Stimulated activated CD8-positive, alpha-beta memory T cell treated with anti-CD3 and anti-CD28 coated beads, Interleukin-15, amount 100 ng/mL, for 48 hours (primary cell): ENCODE results near the gene SLC12A3.

ENCODE experiments used
- DNase-seq, 2 donors: peaks; one replicate each; pipeline ENCODE4 v3.0.0-alpha.2; 2020; ENCODE audit warnings: low read depth in 2 of 2

The SLC12A3 gene

DNA sequence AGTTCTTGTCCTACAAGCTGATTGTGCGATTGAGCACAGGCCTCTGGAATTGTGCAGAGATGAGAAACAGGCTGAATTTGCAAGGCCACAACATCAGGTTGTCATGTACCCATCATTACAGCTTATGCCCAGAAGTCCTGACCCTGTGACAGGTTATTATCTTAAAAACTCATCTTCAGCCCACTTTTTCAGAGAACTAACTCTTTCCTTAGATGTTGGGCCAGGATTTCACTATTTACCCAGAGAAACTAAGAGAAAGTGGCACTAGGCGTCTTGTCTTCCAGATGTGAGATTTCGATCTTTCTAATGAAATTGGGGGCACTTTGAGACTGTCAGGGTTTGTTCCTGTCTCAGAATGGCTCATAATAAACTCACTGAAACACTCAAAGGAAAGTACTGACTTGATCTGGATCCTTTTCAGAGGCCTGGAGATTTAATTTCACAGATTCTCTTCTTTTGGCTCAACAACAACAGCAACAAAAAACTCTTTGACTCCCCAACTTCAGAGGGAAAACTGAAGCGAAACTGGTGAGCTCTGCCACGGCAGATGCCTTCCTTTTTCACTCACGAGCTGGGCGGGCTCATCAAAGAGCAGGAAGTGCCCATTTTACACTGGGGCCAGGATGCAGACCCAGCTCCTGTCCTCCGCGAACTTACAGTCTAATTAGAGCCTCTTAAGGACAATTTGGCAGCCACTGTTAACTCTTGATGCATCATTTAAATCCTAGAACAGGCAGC lies 17.7 kb upstream of the SLC12A3 start:
- peak in 1 of 2 donors; percentile 15 for DNase-seq

DNA sequence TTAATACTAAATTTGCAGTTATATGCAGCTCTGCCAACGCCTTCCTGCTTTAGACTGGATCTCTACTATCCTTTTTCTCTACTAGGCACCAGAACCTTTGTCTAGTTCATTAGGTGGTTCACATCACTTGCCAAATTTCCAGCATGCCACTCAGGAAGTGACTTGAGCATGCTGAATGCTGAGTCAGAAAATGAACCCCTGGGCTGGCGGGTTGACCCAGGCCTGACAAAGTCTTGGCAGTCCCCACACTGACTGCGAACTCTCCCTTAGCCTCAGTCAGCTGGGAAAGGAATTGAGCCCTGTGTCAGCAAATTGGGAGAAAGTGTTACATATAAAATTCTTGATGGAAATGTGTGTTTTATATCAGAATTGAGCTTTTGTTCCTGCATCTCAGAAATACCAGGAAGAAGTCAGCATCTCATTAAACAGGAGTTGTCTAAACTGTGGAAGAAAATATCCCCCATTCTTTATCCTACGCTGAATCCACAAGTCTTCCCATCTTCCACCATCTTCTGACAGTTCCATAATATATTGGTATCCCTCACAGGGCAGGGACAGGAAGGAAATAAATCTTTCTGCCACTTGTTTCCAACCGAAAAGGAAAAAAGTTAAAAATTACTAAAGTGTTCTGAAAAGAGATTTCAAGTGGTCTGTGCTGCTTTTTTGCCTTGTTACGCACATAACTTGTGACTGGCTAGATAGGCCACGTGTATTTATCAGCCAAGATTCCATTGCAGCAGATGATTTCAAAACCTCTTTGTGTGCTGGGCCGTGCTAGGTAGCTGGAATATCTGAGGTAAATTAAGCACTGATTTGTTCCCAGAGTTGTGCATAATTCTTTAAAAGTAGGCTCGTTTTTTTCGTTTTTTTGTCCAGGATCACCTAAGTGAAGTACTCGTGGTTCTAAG lies 16.7 kb upstream of the SLC12A3 start:
- DNase-seq, result no peak

DNA sequence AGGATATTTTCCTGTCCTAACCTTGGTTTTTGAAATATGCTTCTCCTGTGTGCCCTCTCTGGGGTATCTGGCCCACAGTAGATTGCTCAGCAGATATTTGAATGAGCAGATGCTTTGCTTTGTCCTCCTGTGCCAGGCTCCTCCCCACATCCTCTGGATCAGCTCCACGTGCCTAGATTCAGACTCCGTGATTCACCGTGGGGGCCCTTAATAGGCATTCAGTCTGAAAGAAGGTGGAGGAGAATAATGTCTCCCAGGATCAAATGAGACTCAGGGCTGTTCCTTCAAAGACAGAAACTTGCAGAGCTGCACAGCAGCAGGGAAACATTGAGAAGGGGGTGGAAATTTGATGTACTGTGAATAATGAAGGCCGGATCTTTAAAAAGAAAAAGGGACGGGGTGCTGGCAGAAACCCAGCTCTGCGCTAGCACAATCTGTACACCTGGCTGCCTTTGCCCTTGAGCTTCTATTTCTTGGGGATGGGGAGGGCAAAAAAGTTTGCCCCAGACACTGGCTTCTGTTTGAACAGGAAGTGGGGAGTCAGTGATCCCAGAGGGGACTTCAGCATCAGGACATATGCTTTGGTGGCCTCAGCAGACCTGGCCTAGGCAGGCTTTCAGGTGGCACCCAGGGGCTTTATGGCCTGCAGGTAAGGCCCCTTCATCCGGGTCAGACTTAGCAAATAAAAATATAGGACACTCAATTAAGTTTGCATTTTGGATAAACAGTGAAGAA lies 15.9 kb upstream of the SLC12A3 start:
- no peak for DNase-seq

DNA sequence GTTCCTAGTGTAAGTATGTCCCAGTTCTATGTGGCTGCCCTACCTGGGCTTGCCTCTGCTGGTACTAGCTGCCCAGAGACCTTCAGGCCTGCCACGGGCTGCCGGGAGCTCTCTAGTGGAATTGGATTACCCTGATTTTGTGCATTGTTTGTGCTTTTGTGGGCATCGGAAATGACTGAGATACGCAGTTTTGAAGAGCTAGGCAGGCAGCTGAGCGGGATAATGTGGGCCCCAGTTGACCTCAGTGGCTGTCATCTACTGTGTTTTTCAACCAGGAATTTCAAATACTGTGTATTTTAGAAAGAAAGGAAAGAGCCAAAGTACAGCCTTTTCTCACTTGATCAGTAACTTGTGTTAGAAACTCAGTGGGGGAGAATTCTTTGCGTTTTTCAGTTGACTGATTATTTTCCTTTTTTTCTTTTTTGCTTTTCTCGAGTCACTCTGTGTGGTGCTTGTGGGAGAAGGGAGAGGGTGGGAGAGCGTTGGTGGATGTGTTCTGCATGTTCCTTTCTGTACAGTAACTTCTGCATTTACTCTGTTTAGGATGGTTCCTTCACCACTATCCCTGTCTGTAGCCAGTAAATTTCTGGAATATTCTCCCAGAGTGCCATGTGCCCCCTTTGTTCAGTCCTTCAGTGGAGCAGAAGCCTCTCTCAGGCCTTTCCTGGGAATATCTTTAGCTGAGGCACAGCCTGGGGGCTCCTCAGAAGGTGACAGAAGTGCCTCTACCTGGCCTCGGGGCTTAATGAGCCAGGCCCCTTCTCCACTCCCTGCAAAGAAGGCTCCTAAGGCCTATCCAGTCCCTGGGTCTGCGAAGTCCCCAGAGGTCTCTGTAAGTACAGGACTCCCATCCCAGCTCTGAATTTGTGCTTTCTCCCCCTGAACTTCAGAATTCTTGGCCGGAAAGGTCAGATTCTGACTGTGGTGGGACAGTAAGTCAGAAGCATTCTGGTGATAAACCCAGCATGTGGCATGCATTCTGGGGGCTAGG lies 15.0 kb upstream of the SLC12A3 start:
- no peak for DNase-seq

DNA sequence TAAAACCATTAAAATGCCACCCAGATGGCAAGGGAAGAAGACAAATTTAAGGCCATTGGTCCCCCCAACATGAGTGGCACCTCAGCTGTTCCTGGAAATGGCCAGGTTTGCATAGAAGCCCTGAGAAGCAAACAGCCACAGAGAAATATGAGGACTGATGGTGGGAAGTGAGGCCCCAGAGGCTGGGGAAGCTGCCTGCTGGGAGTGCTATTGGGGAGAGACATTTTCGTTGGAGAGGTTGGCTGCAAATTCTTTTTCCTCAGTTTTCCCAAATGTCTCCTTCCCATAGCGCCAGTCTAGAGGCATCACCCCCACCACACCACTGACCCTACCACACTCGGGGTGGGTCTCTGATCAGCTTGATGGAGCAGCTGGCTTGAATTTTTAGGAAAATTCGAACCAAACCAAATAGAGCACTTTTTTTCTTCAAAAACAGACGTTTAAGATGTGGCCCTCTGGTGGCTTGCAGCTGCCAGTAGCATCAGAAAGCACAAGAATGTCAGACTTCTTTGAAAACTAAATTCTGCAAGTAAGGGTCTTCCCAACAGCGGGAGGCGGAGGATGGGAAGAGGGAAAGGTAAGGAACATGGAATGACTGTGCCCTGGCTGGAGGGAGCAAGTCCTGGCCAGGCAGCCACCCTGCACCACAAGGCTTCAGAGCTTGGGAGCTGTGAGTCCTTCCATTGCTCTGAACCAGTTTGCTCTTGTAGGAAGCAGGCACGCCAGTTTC lies 13.2 kb upstream of the SLC12A3 start:
- DNase-seq, result no peak

DNA sequence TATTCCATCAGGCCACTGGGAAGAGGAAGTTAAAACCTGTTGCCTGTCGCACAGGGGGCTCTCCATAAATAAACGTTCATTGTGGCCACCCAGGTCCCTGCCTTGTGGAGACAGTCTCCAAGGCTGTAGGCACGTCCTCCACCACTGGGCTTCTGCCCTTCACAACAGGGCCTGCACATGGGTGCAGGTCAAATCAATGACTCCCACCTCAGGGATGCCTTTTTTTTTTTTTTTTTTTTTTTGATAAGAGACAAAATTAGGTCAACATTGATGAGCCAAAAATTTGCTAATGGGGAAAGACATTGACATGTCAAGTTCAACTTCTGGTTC lies 12.6 kb upstream of the SLC12A3 start:
- DNase-seq, result no peak

DNA sequence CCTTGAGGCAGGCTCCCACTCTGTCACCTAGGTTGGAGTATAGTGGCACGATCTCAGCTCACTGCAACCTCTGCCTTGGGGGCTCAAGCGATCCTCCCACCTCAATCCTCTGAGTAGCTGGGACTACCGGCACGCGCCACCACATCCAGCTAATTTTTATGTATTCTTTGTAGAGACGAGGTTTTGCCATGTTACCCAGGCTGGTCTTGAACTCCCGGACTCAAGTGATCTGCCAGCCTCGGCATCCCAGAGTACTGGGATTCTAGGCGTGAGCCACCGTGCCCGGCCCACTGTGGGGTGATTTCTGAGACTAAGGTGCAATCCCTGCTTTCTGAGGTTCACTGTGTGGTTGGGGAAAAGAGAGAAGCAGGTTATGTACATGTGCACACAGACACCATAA lies 12.0 kb upstream of the SLC12A3 start:
- no peak for DNase-seq

DNA sequence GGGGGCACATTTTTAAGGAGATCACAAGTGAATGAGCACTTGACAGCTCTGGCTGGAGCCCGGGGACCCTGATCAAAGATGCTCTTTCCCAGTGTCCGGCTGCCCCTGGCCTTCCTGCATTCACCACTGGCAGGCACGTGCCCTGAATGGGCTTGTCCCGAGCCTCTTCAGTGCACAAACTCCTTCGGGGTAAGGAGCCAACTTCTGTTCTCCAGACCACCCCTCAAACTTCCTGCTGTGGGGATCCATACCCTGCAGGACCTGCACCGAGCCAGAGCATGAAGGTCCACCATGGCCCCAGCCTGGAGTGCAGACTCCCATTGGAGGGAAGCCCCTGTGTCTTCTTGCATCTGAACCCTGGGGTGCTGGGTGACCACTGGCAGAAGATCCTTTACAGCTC lies 9.8 kb upstream of the SLC12A3 start:
- no peak for DNase-seq

DNA sequence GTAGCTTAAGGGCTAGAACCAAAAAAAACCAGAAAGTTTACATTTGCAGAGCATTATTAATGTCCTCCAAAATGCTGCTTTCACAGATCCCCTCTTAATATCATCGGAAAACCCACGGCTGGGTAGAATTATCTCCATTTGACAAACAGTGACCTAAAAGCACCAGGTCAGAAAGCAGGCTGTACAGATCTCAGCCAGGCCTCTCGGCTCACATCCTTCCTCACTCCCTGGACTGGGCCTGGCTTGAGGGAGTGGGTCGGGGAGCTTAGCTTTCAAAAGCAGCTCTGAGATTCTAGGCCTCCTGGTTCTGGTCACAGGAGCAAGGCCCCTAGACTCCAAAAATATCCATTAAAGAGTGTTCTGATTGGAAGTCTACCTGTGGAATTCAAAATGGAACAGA lies 9.1 kb upstream of the SLC12A3 start:
- no peak for DNase-seq

DNA sequence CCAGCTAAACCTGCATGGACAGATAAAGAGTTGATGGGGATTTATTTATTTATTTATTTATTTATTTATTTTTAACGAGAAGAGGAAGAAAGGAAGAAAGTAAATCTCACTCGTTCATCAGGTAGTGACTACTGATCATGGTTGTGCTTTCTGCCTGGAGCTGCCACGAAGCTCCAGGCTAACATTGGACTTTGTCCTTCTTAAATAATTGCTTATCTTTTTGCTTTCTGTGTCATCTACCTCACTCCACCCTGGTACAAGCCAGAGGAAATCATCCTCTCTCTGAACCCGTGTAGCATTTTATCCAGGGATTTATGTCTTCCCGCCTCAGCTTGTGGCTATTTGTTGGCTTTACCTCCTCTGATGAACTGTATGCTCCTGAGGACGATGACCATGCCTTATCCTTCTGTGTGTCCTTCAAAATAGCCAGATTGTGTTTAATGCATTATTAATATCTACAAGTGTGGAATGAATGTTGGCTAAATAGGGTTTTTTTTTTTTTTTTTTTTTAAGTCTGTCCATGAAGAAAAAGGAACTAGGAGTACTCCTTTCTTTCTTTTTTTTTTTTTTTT lies 8.0 kb upstream of the SLC12A3 start:
- no peak for DNase-seq

DNA sequence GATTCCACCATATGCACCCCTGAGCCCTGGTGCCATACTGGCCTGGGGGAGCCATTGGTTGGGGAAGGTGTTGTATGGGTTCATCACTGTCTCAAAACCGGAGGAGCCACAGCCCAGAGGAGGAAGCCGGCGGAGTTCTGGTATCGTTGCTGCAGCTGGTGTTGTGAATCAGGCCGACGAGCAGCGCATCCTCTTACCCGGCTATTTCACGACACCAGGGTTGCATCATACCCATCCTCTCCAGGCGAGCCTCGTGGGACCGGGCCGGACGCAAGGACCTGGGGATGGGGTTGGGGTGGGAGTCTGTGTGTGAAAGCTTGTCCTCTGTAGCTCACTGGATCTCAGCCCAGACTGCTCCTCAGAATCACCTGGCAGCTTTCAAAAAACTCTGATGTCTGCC lies 6.6 kb upstream of the SLC12A3 start:
- DNase-seq, result no peak

DNA sequence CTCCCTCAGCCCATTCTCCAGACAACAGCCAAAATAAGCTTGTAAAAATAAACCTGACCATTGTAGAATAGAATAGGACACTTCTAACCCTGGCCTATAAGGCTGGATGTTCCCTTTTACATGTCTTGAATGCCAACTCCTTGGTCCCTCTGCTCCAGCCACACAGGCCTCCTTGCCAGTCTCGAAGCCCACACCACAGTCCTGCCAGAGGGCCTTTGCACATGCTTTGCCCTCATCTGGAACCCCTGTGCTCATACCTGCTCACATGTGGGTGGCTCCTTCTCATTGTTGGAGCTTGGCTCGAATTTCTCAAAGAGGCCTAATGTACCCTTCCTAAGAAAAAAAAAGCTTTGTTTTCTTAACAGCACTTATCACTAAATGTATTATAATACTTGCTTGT lies 5.4 kb upstream of the SLC12A3 start:
- DNase-seq, result no peak

DNA sequence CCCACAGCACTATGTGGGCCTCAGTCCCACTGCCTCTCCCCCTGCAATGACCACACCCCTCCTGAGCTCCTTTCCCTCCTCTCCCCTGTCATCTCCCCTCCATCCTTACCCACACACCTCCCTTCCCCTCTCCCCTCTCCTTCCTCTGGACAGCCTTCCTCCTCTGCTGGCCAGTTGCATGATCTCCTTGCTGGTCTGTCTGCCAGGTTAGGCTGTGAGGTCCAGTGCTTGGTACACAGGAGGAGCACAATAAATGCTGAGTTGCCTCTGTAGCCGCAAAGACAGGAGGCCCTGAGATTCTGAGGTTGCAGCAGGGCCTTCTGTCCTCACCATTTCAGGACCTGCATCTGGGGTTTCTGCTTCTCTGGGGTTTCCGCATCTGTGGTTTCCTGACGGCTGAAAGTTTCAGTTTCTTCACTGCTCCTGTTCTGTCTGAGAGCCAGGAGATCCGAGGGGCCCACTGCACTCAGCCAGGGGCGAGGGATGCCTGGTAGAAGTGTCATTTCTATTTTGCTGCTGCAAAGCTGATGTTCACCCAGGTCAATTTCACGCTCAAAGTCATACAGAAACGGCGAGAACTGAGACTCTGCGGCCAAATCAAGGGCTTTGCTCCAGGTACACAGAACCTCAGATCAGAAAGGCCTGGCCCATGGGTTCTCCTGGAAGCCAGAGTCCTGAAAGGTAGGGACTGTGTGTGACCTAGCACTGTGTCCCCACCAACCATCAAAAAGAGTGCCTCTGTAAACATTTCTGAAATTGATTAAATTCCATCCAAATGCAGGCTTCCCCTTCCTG lies 4.6 kb upstream of the SLC12A3 start:
- DNase-seq, result peak in 1 of 2 donors; percentile 23

DNA sequence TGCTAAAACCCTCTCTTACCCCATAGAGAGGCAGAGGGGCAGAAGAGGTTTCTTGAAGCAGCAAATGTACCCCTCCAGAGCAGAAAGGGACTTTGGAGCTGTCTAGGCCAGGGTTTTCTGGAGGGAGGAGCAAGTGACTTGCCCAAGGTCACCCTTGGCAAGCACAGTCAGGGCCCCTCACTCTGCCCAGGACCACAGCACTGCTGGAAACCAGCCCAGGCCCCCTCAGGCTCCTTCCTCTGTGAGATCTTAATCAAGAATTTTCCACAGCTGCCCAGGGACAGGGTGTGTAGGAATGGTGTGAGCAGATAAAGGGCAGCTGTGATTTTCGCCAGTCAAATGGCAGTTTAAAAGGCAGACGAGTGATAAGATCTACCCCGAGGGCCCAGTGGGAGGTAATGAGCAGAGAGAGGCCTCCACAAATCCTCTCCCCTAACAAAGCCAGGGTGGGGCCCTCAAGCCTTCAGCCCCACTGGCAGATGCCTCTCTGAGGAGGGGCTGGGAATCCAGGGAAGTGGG lies 3.9 kb upstream of the SLC12A3 start:
- no peak for DNase-seq

DNA sequence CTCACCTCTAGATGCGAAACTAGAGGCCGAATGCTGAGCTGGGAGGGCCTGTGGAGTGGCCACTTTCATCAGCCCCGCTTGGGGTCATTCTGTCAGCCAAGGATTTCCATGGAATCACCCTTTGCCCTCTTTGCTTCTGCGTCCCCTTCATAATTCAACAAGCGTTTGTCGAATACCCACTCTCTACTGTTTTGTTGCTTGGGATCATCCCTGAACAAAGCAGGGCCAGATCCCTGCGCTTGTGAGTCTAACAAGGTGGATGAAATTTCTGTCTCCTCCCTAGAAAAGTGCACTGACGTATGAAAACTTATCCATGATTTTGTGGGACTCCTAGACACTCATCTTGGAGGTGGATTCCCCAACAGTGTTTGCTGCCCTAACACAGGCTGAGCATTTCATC lies 3.3 kb upstream of the SLC12A3 start:
- no peak for DNase-seq

DNA sequence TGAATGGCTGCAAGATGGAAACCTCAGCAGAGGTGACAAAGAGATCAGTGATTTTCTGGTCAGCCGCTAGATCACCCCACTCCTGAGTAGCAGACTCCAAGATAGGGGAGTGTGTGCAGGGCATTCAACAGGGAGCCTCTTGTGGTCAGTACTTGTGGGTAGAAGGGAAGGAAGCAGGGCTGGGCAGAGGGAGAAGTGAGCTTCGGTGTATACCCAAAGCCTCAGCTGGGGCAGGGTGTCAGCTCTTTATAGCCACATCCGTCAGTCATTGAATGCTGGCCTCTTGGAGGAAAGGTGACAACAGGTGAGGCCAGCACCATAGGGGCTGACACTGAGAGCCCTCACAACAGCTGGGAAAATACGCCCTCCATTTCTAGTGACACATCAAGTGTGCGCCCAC lies 2.2 kb upstream of the SLC12A3 start:
- DNase-seq, result no peak

DNA sequence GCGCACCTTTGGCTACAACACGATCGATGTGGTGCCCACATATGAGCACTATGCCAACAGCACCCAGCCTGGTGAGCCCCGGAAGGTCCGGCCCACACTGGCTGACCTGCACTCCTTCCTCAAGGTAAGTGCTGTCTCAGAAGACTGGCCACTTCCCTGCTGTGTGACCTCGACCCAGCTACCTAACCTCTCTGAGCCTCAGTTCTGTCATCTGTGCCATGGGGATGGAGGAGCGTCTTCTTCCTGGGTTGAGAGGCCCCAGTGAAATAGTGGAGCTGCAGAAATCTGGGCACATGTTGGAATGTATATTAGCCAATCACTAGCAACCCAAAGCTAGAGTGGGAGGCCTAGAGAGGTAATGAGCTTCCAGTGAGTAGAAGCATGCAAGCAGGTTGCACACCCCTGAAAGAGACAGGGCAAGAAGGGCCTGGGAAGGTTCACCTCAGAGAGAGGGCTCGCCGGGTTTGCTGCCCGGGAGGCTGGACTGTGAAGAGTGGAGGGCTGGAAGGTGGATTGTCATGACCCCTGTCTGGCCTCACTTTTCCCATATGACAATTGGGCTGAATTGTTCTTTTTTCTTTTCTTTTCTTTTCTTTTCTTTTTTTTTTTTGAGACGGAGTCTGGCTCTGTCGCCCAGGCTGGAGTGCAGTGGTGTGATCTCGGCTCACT lies 521 bp downstream of the SLC12A3 start:
- DNase-seq, result no peak

DNA sequence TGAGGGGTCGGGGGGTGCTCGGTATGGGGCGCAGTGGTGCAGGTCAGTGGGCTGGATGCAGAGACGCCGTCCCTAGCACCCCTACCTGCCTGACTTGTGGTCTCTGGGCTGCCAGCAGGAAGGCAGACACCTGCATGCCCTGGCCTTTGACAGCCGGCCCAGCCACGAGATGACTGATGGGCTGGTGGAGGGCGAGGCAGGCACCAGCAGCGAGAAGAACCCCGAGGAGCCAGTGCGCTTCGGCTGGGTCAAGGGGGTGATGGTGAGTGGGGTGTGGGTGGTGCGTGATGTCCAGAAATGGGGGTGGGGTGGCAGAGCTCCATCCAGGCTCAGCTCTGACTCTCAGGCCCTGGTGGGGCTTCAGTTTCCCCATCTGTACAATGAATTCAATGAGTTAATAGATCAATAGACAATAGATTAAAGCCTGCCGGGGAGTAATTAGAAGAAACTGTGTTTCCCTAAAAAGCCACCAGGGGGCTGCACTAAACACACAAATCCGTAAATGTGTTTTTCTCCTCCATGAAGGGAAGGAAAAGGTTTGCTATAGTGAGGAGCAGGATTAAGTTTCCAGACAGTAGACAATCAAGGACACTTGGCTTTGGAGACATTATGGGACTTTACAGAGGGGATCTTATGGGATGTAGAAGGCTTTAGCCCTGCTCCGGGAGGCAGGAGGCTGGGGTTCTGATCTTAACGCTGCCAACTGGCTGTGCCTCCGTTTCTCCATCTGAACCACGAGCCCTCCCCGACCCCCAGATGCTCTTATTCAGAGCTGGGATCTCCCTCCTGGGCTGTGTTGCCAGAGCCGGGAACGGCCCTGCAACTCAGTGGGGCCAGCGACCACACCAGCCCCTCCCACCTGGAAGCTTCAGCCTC lies 2.2 kb downstream of the SLC12A3 start:
- no peak for DNase-seq
